GM12892 (cell line): ENCODE measurements around the gene MACROD1.

Experiments
- DNase-seq: peaks from one replicate; pipeline ENCODE4 v3.0.0; 2011; ENCODE audit not compliant: insufficient read length
- FAIRE-seq: peaks from 2 replicates; lab custom pipeline; 2011; peaks lifted over from hg19 to GRCh38; lab: Jason Lieb, UNC
- POLR2A ChIP-seq: IDR thresholded peaks from 2 replicates; pipeline ENCODE4 v1.6.1; 2011; ENCODE audit warnings: low read depth, low read length, control low read depth
- POLR2AphosphoS5 ChIP-seq: IDR thresholded peaks from 2 replicates; pipeline ENCODE4 v1.6.1; 2011; ENCODE audit warnings: low read depth, low read length, control low read depth
- TAF1 ChIP-seq: IDR thresholded peaks from 2 replicates; pipeline ENCODE4 v1.6.1; 2011; ENCODE audit warnings: low read depth, mild to moderate bottlenecking, control low read depth, low read length, borderline replicate concordance

Gene MACROD1

GRCh38 chr11:64083398-64084080, 82.4 kb downstream of the MACROD1 start:
- FAIRE-seq: no peak
- DNase-seq: no peak

GRCh38 chr11:64081745-64082442, 84.0 kb downstream of the MACROD1 start:
- no peak for FAIRE-seq
- TF ChIP-seq POLR2A (no peak), POLR2AphosphoS5 (no peak), TAF1 (no peak)
- no peak for DNase-seq

More at GRCh38 chr11:64083398-64084080, 82.4 kb downstream of the MACROD1 start:
- TF ChIP-seq POLR2A (no peak), TAF1 (no peak), POLR2AphosphoS5 (no peak)

GRCh38 chr11:64080390-64080789, 85.5 kb downstream of the MACROD1 start:
- DNase-seq: no peak
- no peak for FAIRE-seq
- TF ChIP-seq POLR2AphosphoS5: no peak
- no peak for TF ChIP-seq POLR2A
- no peak for TF ChIP-seq TAF1

- no peak for TF ChIP-seq POLR2AphosphoS5
- no peak for TF ChIP-seq POLR2A
- TF ChIP-seq TAF1: no peak
- DNase-seq (no peak), FAIRE-seq (no peak)
Observed at GRCh38 chr11:64078905-64079304, 87.0 kb downstream of the MACROD1 start.

- DNase-seq (no peak), FAIRE-seq (no peak)
- no peak for TF ChIP-seq POLR2AphosphoS5
- TF ChIP-seq TAF1: no peak
- TF ChIP-seq POLR2A: no peak
Observed at GRCh38 chr11:64078284-64078683, 87.6 kb downstream of the MACROD1 start.

- TF ChIP-seq POLR2AphosphoS5 (no peak), TAF1 (no peak), POLR2A (no peak)
- DNase-seq (no peak), FAIRE-seq (no peak)
Observed at GRCh38 chr11:64077607-64078006, 88.3 kb downstream of the MACROD1 start.

GRCh38 chr11:64076758-64077157, 89.2 kb downstream of the MACROD1 start:
- FAIRE-seq: no peak
- DNase-seq: no peak
- TF ChIP-seq POLR2AphosphoS5: no peak

- no peak for DNase-seq
- FAIRE-seq: no peak
- TF ChIP-seq TAF1: no peak
- TF ChIP-seq POLR2AphosphoS5: no peak
- no peak for TF ChIP-seq POLR2A
Observed at GRCh38 chr11:64074239-64074638, 91.7 kb downstream of the MACROD1 start.

- DNase-seq: no peak
- no peak for TF ChIP-seq TAF1
- no peak for TF ChIP-seq POLR2A
- TF ChIP-seq POLR2AphosphoS5: no peak
- FAIRE-seq: no peak
Observed at GRCh38 chr11:64073542-64073941, 92.4 kb downstream of the MACROD1 start.

- DNase-seq: no peak
- FAIRE-seq: no peak
- no peak for TF ChIP-seq POLR2AphosphoS5
- no peak for TF ChIP-seq TAF1
- TF ChIP-seq POLR2A: no peak
Observed at GRCh38 chr11:64072871-64073270, 93.0 kb downstream of the MACROD1 start.

- TF ChIP-seq TAF1 (no peak), POLR2AphosphoS5 (no peak), POLR2A (no peak)
- DNase-seq: no peak
- FAIRE-seq: no peak
Observed at GRCh38 chr11:64072403-64072802, 93.5 kb downstream of the MACROD1 start.

GRCh38 chr11:64071849-64072248, 94.1 kb downstream of the MACROD1 start:
- TF ChIP-seq TAF1 (no peak), POLR2AphosphoS5 (no peak), POLR2A (no peak)
- FAIRE-seq (no peak), DNase-seq (no peak)
